Chondrocyte (in vitro differentiated cells): ENCODE results near the gene CHST11. TPM values are rescaled to one million over a fixed set of nuclear protein-coding genes. Genes with fewer than 3 reads are reported as not detected.
A peak's percentile ranks its signal among the peaks of the same experiment; 100 is the strongest.

Experiments used
- DNase-seq: peaks from one replicate; pipeline ENCODE4 v3.0.0; 2021; ENCODE audit warnings: mixed read lengths, low spot score
- H3K27ac Mint-ChIP-seq: one replicate; pipeline ENCODE4 v1.8.0; 2021; ENCODE audit warnings: mild to moderate bottlenecking, moderate library complexity, mixed read lengths; ENCODE audit not compliant: unreplicated experiment
- H3K27me3 Mint-ChIP-seq: 2 replicates; pipeline ENCODE4 v1.8.0; 2021; ENCODE audit warnings: low read depth, mixed read lengths
- H3K36me3 Mint-ChIP-seq: 2 replicates; pipeline ENCODE4 v1.8.0; 2021; ENCODE audit warnings: low read depth, mixed read lengths
- H3K4me1 Mint-ChIP-seq: 2 replicates; pipeline ENCODE4 v1.8.0; 2021; ENCODE audit warnings: low read depth, mild to moderate bottlenecking, mixed read lengths
- H3K4me3 Mint-ChIP-seq: one replicate; pipeline ENCODE4 v1.8.0; 2021; ENCODE audit warnings: mild to moderate bottlenecking, moderate library complexity, mixed read lengths; ENCODE audit not compliant: unreplicated experiment
- H3K9me3 Mint-ChIP-seq: 2 replicates; pipeline ENCODE4 v1.8.0; 2021; ENCODE audit warnings: low read depth, mixed read lengths
- total RNA-seq: library from RNA; stranded (reverse); gene quantifications from 3 replicates; pipeline ENCODE4 v1.2.1, GENCODE V29; 2021
- TF ChIP-seq, protein P1 (sequence below): fragments of 200-600 bp; sonication (generic); IDR thresholded peaks from 2 replicates; pipeline ENCODE4 v1.5.0; 2021; ENCODE audit warnings: antibody characterized with exemption, mild to moderate bottlenecking, moderate library complexity

CHST11 gene
- total RNA-seq, 1 donor from 2014 or later = 6.2 TPM

DNA sequence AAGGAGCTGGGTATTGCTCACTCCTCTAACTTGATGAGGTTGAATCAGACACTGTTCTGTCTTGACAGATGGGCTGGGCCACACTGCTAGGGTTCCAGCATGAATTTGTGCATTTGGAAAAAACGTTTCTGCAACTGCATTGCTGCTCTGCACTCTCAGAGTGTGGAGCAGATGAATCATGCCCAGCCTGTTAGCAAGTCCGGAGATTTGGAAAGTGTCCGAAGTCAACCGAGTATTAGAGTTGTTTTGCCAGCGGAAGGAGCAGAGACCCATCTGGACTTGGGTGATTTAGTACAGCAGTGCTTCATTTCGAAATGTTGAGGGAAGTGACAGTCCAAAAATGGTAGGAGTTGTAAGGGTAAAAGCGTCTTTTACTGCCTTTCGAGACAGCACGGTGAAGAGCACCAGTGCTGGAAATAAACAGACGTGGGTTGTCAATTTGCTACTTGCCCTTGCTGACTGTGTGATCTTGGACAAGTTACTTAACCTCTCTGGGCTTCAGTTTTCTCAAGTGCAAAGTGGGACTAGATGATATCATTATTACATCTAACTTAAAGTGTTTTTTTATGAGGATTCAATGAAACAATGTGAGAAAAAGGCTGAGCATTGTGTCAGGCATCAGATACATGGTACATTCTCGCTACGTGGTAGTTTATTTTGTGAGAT is 139.5 kb downstream of the CHST11 start:
- Mint-ChIP-seq H3K9me3 (no peaks in the 10 kb centered on the region), H3K4me3 (no peak overlapping the region), H3K36me3 (no peaks in the 10 kb centered on the region), H3K27ac (peak overlapping the region; percentile 74), H3K4me1 (peaks cover 42% of the 10 kb centered on the region), H3K27me3 (no peaks in the 10 kb centered on the region)
- TF ChIP-seq, protein P1, sequence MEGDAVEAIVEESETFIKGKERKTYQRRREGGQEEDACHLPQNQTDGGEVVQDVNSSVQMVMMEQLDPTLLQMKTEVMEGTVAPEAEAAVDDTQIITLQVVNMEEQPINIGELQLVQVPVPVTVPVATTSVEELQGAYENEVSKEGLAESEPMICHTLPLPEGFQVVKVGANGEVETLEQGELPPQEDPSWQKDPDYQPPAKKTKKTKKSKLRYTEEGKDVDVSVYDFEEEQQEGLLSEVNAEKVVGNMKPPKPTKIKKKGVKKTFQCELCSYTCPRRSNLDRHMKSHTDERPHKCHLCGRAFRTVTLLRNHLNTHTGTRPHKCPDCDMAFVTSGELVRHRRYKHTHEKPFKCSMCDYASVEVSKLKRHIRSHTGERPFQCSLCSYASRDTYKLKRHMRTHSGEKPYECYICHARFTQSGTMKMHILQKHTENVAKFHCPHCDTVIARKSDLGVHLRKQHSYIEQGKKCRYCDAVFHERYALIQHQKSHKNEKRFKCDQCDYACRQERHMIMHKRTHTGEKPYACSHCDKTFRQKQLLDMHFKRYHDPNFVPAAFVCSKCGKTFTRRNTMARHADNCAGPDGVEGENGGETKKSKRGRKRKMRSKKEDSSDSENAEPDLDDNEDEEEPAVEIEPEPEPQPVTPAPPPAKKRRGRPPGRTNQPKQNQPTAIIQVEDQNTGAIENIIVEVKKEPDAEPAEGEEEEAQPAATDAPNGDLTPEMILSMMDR = no peak
- DNase-seq = no peak

DNA sequence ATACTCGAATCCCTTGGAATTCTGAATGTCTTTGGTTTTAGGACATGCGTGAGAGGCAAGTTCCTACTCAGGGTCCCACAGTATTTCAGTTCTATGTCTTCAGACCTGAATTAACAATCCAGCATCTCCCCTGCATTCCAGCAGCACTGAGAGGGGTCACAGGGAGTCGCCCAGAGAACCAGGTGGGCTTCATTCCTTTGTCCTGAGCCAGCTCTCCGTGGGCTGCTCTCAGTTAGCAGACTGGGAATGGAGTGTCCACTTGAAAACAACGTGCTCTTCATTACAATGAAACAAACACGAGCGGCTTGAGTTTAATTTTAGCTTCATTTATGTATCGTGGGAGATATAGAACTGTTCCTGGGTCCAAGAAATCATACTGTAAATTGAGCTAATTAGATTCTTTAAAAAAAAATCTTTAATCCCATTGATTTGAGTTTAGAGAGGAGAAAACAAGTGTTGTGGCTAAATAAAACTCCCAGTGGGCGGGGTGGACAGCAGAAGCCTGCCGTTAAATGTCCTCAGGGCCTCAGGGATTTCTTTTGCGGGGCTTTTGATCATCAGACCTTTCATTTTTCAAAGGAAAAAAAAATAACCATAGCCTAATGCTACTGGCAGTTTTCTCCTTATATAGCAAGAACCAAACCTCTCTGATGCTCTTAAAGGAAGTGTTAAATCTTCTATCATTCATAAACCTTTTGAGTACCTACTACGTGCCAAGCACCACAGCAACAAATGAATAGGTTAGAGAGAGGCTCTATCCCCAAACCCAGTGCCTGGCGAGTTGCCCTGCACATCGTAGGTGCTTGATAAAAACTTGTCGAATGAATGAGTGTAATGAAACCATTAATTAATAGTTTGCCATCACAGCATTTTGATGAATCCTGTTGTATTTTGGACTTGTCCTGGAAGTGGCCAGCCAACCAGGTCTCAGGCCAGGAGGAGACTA is 140.4 kb downstream of the CHST11 start:
- H3K27ac Mint-ChIP-seq = peak overlapping the region; percentile 51
- no peak overlapping the region for H3K4me3 Mint-ChIP-seq
- H3K4me1 Mint-ChIP-seq = peaks cover 48% of the 10 kb centered on the region
- no peaks in the 10 kb centered on the region for H3K27me3 Mint-ChIP-seq
- no peak for DNase-seq
- TF ChIP-seq, protein P1 = no peak
- no peaks in the 10 kb centered on the region for H3K36me3 Mint-ChIP-seq
- no peaks in the 10 kb centered on the region for H3K9me3 Mint-ChIP-seq

DNA sequence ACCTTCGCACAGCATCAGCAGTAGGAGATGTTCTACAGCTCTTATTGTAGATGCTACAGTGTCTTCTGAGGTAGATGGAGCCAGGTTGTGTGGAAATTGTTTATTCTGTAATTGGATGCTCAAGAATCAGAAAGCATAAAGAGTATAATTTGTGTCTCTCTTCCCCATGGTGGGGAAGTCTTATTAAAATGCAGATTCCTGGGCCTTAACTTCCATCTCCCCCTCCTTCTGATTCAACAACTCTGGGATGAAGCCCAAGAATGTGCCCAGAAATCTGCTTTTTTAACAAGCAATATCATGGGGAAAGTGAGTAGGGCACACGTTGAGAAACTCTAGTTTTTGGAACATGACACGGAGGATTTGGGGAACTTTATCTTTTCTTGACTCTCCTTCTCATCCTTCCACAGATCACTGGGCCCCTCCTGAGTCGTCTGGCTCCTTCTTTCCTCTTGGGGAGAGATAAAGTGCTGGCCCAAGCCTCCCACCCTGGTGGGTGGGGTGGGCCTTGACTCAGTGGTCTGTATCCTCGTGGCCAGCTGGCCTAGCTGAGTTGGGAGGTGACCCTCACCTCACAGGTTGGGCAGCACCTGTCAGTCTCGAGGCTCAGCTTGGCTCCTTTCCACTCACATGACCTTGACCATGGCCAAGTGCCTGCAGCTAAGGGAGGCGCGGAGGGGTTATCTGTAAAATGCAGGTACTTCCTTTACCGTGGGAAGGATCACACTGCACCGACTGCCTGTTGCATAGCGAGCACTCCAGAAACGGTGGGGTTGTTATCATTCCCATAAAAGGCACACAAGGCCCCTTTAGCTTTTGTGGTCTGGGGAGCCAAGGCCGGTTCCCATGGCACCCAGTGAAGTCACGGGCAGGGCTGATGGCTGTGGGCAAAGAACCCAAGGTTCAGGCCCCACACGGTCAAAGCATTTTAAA is 141.9 kb downstream of the CHST11 start:
- TF ChIP-seq, protein P1 = no peak
- no peak overlapping the region for H3K27ac Mint-ChIP-seq
- no peaks in the 10 kb centered on the region for H3K36me3 Mint-ChIP-seq
- no peaks in the 10 kb centered on the region for H3K27me3 Mint-ChIP-seq
- no peaks in the 10 kb centered on the region for H3K9me3 Mint-ChIP-seq
- H3K4me3 Mint-ChIP-seq = no peak overlapping the region
- peaks cover 55% of the 10 kb centered on the region for H3K4me1 Mint-ChIP-seq
- DNase-seq = no peak

DNA sequence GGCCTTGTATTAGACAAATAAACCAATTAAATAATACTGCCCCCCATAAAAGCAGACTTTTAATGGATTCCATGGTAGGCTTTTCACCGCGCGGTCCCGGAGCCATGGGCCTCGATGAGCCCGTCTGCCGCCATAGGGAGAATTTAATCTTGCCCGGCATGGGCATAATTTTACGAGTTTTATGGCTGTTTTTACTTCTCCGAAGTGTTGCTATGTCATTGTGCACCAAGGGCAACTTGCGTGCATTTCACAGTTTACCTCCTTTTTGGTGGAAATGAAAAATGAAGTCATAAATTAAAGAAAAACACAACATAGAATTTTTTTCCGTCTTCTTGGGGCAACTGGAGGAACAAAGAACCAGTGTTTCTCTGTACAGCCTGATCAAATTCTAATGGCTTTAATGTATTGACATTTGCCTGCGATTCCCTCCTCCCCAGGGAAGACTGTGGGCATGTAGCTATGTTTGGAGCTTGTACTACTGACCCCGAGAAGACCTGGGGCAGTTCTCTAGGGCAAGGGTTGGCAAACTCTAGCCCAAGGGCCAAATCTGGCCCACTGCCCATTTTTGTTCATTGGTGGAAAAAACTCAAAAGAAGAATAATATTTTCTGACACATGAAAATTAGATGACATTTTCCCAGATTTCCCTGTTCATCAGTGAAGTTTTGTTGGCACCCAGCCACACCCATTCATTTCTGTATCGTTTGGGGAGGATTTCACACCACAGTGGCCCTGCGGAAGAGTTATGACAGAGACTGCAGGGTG is 142.7 kb downstream of the CHST11 start:
- no peaks in the 10 kb centered on the region for H3K27me3 Mint-ChIP-seq
- TF ChIP-seq, protein P1 = no peak
- no peak overlapping the region for H3K4me3 Mint-ChIP-seq
- no peak overlapping the region for H3K27ac Mint-ChIP-seq
- no peaks in the 10 kb centered on the region for H3K36me3 Mint-ChIP-seq
- DNase-seq = no peak
- peaks cover 63% of the 10 kb centered on the region for H3K4me1 Mint-ChIP-seq
- H3K9me3 Mint-ChIP-seq = no peaks in the 10 kb centered on the region
